GM18499 (cell line): ENCODE data around the gene CLDN19.
"Not testable (repeated sequence)": the region's sequence is repeated elsewhere in the genome, so short reads cannot be mapped to it uniquely, and the experiment has no call there.

Experiments used
- ATAC-seq: cut with Tn5 transposase; IDR thresholded peaks from one replicate; pipeline ENCODE4 v1.9.1; 2021; ENCODE audit warnings: moderate number of reproducible peaks; ENCODE audit not compliant: insufficient read depth, unreplicated experiment

The CLDN19 gene

GRCh38 chr1:42761567-42761966 lies 21.5 kb upstream of the CLDN19 start:
- ATAC-seq = no peak

- ATAC-seq = no peak
Measured at GRCh38 chr1:42759114-42759513, 19.1 kb upstream of the CLDN19 start.

DNA sequence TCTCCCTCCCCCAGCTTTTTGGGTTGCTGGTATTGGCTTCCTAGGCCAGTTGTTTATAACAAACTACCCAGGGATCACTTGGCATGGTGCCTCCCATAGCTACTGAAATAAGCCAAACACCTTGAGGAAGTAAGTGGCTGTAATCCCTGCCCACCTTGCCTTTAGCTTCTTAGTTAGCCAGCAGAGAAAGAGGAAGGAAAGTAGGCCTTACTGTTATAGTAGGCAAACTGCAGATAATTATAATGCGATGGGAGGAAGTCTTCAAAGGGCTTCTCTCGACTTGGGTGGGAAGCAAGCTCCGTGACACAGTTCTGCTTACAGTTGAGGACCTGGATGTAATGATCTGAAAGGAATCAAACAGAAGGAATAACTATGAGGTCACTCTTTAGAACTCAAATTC lies 18.6 kb upstream of the CLDN19 start:
- ATAC-seq = no peak

- ATAC-seq = no peak
Measured at GRCh38 chr1:42757892-42758275, 17.8 kb upstream of the CLDN19 start.

- ATAC-seq = no peak
Measured at GRCh38 chr1:42756956-42757891, 17.2 kb upstream of the CLDN19 start.

GRCh38 chr1:42753070-42753469 lies 13.0 kb upstream of the CLDN19 start:
- ATAC-seq = no peak

DNA sequence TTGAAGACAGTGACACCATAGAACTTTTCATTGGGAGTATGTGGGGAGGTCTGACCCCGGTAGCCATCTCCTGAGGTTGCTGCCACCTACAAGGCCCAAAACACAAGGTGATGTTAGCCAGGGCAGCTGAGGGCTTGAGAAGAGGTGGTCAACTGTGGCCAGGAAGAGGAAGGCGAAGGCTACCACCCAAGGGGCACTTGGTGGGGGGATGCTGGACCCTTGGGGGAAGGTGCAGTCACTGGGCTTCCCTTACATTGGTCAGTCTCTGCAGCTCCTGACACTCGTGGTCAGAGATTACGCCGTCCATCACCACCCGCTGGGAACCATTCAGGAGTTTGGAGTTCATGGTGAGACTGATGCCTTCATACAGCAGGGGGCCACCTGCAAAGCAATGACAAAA lies 12.2 kb upstream of the CLDN19 start:
- no peak for ATAC-seq

- ATAC-seq = not testable (repeated sequence)
Measured at GRCh38 chr1:42751511-42752070, 11.6 kb upstream of the CLDN19 start.

- no peak for ATAC-seq
Measured at GRCh38 chr1:42750041-42750440, 10.0 kb upstream of the CLDN19 start.

DNA sequence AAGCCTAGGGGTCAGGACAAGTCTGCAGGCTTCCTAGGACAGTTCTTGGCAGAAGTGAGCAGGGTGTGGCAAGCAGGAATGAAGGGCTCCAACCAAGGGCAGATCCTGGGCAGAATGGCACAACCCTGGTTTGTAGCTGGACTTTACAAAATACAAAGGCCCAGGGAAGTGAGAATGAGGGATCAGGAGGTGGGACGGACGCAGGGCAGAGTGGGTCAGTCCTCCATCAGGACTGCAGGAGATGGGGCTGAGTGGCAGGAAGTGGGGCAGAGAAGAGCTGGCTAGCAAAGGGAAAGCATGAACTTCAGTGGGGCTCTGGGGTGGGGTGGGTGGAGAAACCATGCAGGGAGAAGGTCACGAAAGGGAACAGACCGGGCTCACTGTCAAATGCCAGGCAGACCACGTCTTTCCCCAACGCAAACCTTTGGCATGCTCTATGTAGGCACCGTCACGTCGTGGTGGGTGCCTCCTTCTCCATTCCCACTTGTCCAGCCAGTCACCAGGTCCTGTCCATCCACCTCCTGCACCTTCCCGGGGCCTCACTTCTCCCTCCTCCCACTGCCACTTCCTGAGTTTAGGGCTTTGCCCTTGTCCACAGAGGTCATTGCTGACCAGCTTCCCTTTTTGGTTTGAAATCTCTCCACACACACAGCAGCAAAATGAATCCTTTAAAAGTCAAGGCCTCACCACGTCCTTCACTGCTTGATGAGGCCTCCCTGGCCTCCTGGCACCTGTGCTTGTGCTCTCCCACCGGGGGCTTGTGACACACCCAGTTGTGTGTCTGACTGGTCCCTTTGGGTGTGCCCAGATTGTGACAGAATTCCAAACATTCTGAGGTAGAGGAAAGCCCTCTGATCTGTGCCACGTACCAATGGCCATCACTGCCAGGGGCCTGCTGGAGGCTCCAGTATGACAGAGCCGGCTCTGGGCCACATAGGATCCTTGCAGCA lies 8.7 kb upstream of the CLDN19 start:
- no peak for ATAC-seq

DNA sequence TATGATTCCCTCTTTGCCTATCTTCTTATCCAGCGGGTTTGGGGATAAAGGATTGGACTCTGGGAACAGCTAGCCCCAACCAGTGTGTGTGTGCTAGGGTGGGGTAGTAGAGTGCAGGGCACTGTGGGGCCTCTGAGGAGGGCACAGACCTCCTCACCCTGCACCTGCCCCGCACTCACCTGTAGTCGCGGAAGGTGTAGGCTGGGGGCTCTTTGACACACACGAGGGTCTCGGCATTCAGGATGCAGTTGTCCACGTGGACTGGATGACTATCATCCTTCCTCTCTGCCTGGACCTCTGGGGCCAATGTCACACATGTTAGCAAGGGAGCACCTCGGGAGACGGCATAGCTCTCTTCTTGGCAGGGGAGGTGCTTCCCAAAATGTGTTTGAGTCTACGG lies 8.0 kb upstream of the CLDN19 start:
- no peak for ATAC-seq

- ATAC-seq = no peak
Measured at GRCh38 chr1:42747125-42747524, 7.1 kb upstream of the CLDN19 start.

GRCh38 chr1:42746436-42747105 lies 6.5 kb upstream of the CLDN19 start:
- no peak for ATAC-seq

DNA sequence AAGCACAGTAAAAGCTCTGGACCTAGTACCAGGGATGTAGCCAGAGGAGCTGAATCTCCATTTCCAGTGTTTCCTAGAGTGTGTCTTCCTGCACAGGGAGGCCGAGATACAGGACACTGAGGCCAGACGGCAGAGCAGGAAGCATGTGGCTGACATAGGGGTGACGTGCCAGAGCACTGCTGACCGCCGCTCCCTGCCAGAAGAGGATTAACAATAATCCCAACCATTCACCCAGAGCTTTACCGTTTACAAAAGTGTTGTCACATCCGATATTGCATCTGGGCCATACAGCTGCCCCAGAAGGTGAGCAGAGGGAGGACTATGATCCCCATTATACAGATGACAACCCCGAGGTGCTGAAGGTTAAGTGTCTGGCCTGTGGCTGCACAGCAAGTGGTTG lies 5.8 kb upstream of the CLDN19 start:
- no peak for ATAC-seq

DNA sequence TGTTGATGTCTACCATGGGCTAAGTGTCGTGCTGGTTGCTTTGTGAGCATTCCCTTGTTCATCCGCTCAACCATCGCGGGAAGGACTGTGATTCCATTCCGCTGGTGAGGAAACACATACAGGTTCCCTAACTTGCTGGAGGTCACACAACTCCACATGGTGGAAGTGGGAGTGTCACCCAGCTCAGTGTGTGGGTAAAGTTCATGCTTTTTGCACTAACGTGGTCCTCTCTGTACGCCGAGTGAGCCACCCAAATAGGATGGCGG lies 4.0 kb upstream of the CLDN19 start:
- no peak for ATAC-seq

GRCh38 chr1:42743317-42744147 lies 3.5 kb upstream of the CLDN19 start:
- no peak for ATAC-seq

GRCh38 chr1:42742617-42743316 lies 2.7 kb upstream of the CLDN19 start:
- ATAC-seq = no peak

GRCh38 chr1:42742141-42742540 lies 2.1 kb upstream of the CLDN19 start:
- no peak for ATAC-seq

DNA sequence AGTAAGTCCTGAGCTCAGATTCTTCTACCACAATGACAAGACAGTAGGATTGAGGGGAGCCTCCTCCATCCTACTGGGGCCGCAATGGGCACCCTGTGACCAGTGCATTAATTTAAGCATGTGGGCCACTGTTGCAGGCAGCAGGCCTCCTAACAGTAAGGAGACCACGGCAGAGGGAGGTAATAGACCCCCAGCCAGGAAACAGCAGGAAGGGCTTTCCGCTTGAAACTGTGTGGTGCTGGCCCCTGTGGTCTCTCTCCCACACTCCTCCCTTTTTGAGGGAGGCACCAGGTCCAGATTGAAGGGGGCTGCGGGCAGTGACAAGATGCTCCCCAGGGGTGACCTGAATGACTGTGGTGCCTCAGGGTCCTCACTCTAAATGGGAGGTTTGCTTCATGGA lies 1.7 kb upstream of the CLDN19 start:
- no peak for ATAC-seq
